ENCODE data around the gene PRKCA.

The PRKCA gene

DNA sequence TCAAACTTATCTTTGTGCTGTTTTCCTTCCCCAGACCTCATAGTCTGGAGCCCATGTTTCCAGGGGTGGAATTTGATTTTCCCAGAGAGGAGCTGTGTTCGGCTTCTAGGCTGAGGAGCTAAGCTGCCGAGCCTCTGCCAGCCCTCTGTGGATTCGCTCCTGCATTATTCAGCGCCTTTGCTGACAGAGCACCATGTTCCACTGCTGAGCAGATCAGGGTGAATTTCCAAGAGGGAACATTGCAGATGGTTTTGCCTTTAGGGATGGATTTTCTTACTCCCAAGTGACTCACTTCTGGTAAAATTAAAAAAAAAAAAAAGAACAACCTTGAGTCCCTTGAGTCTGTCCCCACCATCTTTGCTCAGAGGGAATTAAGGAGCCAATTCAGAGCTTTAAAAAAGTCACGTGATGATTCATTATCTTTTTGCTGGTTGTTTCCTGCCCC, 229.5 kb downstream of the PRKCA start:
- DNase-seq, result no peak

DNA sequence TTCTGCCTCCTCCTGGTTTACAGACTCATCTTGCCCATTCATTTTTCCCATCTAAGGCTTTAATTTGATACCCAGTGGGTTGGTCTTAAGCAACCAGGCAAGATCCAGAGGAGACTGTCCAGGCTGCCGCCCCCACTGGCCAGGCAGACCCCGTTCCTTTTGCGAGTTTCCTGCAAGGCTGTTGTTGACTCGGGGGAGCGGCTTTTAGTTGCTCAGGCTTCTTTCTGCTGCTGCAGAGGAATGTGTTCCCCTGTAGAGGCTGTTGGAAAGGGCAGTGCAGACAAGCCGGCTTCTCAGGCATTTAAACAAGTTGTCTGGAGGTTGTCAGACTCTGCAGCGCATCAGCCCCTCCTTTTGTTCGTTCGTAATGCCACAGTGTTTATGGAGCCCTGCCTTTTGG, 231.2 kb downstream of the PRKCA start:
- no peak for DNase-seq

- DNase-seq, result no peak
These were observed 231.6 kb downstream of the PRKCA start for GRCh38 chr17:66533986-66534385.

GRCh38 chr17:66535611-66536010, 233.2 kb downstream of the PRKCA start:
- DNase-seq, result no peak

GRCh38 chr17:66537502-66537901, 235.1 kb downstream of the PRKCA start:
- DNase-seq, result no peak

- DNase-seq, result no peak
These were observed 236.4 kb downstream of the PRKCA start for GRCh38 chr17:66538776-66539175.

DNA sequence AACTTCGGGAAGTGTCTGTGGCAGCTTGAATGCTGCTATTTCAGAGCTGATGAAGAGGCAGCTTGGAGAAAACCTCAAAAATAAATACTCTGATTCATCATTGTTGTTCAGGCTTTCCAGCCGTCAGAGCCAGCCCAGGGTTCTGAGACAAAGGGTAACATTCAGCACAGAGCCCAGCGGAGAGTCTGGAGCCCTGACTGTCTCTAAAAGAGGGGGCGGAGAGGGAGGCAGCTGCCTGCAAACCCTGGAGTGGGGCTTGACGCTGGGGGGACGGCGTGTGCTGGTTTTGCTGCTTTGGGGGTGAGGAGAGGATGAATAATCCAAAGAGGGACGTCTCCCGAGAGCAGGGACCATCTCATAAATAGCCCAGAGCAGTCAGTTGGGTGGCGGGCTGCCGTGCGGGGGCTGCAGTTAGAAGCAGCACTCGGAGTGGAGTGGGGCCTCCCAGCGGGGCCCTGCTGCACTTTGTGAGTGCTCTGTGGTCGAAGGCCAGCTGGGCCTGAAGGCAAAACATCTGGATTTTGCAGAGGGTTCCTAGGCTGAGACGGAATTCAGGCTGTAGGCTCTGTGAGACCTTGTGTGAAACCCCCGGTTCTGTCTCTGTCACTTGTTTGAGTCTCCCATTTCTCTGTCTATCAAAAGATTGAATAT, 237.8 kb downstream of the PRKCA start:
- no peak for DNase-seq

DNA sequence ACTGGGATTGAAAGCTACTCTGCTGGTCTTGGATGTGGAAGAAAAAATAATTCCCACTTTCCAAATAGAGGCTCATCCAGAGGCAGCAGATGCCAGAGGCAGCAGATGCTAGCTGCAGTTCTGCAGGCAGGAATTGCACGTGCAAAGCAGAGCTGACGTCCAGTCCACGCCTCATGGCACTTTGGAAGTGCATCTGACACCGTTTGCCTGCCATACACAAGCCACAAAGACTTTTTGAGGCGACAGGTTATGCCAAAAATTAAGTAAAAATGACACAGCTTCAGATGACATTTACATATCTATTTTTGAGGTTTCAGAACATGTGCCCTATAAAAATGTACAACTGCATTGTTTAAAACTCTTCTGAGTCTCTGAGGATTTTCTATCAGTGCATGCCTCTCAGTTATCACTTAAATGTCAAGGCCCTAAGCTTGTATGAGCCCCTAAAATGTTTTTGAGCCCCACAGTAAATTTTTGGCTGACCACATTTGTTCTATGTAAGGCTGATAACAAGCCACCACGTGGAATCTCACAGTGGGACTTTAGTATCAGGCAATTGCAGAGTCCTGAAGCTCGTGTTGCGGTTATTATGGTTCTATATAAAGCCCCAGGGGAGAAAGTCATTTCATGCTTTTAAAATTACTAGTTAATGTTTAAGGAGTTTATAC, 239.2 kb downstream of the PRKCA start:
- no peak for DNase-seq

DNA sequence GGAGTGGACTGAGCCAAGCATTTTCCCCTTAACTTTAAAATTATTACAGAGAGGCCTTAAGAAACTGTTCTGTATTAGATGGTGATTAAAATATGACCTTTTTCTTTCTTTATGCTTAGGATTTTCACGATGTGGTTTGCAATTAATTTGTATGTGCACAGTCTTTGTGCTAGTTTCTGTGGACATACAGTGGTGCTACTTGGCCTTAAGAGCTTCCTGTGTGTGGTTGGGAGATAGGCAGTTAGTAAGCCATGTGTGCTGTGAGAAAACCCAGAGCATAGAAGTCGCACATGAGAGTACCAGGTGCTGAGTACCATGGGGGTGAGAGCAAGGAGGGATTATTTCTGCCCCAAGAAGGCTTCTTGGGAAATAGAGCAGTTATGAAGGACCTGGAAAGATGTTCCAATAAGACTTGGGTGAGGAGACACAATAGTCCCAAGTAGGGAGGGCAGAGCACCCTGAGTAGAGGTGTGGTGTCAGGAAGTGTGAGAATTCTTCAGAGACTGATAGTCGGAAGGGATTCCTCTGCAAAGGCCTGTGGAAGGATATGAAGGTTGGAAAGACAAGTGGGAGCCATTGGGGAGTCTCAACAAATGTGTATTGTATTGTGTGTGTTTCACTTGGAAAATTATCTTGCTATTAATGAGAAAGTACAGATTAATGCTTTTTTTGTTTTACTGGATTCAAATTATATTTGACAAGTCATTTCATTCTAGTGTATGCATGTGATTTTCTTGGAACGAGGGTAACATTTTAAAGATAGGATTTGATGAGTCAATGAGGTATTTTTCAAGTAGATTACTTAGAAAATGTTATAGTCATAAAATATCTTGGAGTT, 239.9 kb downstream of the PRKCA start:
- DNase-seq, result no peak

GRCh38 chr17:66542967-66543520, 240.6 kb downstream of the PRKCA start:
- no peak for DNase-seq

GRCh38 chr17:66543526-66543925, 241.1 kb downstream of the PRKCA start:
- DNase-seq, result no peak

DNA sequence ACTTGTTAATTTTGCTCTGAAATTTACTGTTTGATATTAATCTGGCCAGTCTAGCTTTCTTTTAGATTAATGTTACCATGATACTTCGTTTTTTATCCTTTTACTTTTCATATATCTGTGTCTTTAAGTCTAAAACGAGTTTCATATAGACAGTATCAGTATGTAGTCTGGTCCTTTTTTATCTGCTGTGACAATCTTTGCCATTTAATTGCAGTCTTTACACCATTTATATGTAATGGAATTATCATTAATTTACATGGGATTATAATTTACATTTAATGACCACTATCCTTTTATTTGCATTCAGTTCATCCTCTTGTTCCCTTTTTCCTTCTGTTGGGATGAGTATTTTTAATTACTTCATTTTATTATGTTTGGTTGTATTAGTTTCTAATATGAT, 243.5 kb downstream of the PRKCA start:
- no peak for DNase-seq

DNA sequence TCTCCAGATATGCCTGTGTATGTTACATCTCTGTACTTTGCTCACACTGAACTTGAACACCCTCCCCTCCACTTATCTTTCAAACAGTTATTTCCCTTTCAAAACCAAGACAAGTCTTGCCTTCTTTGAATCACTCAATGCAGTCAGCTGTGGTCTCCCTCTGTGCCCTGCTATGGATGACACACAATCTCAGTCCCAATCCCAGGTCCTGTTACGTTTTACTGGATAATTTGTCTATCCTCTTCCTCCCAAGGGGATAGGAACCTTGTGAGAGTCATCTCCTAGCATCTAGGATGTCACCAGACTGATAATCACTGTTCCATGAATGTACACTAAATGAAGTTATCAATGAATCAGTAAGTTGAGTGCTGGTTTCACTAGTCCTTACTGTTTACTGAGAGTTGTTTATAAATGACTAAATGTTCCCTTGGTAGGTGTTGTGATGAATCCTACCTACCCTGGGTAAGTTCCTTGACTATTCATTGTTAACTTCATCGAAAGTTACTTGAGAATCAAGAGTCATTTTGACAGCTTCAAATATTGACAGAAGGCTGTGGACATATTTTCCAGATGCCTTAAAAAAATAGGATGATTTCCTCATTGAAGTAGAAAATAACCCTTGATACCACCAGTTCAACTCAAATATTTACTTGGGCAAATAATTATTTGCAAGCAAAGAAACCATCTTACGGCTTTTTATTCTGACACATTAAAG, 244.9 kb downstream of the PRKCA start:
- DNase-seq, result no peak

GRCh38 chr17:66548158-66548557, 245.7 kb downstream of the PRKCA start:
- DNase-seq, result no peak

DNA sequence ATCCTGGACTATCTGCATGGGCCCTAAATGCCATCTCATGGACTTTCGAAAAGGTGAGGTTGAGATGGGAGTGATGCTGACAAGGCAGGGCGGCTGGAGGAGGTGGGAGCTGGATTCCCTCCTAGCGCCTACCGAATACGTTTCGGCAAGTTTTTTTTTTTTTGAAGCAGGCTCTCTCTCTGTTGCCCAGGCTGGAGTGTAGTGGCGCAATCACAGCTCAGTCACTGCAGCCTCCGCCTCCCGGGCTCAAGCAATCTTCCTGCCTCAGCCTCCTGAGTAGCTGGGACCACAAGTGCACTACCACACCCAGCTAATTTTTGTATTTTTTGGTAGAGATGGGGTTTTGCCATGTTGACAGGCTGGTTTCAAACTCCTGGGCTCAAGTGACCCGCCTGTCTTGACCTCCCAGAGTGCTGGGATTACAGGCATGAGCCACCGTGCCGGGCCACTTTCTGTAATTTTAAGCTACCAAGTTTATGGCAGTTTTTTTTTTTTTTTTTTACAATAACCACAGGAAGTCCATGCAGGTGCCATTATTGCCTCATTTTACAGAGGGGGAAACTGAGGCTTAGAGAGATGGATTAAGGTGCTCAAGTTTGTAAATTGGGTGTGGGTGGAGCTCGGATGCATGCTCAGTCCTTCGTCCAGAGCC, 246.4 kb downstream of the PRKCA start:
- no peak for DNase-seq

- DNase-seq, result no peak
These were observed 246.9 kb downstream of the PRKCA start for GRCh38 chr17:66549311-66549704.

DNA sequence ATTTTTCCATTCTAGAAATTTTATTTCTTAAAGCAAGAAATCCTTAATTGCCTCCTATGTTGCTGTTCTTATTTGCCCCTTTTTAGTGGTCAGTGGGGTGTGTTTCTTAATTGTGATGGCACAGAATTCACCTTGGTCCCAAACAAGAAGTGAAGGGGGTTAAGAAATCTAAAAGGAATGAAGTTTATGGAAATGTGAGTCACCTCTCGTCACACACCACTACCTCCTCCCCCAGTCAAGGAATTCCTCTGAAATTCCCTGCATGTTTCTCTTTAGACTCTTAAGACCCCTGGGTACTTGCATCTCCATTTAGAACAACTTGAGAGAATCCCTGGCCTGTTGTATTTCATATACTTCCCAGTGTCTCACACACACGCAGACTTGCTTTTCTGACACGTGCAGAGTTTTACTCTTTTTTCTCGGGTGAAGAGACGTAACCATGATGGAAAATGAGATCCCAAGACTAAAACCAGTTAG, 247.4 kb downstream of the PRKCA start:
- no peak for DNase-seq

GRCh38 chr17:66551839-66552238, 249.4 kb downstream of the PRKCA start:
- no peak for DNase-seq

- no peak for DNase-seq
These were observed 250.0 kb downstream of the PRKCA start for GRCh38 chr17:66552371-66552770.

DNA sequence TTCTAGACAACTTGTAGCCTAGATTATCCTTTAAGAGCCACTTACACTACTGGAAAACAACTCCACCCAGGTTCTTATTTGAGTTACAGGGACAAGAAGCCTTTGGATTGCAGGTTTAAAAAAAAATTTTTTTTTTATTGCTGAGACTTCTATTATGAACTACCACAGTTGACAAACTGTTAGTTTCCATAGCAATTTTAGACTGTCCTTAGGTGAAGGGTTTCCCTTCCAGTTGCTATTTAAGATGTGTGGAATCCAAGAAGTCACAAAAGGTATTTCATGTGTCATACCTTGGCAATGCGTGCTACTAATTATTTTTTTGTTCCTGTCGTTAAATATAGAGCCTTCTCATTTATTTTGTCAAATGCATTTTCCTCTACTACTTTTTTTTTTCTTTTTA, 253.2 kb downstream of the PRKCA start:
- DNase-seq, result no peak

DNA sequence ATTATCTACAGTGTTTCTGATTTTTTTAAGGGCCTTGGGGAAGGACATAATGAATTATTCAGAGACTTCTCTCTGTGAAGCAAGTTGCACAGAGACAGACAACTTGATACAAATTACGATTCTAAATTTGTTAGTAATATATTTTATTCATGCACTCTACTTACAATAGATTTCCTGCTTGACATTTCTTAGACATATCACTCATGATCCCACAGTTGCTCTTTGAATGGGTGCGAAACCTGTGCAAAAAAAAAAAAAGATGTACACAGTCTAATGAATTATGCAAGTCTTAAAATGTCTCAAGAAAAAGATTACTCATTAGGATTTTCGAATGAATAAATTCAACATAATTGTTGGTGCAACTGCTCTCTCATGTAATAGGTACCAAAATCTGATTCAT, 254.8 kb downstream of the PRKCA start:
- no peak for DNase-seq

GRCh38 chr17:66557886-66558285, 255.5 kb downstream of the PRKCA start:
- DNase-seq, result no peak
